HG03064 (cell line): ENCODE results near the gene CDK14.
A peak's percentile ranks its signal among the peaks of the same experiment; 100 is the strongest.
"Not testable (repeated sequence)": the region's sequence is repeated elsewhere in the genome, so short reads cannot be mapped to it uniquely, and the experiment has no call there.

Experiments used
- ATAC-seq: cut with Tn5 transposase; IDR thresholded peaks from one replicate; pipeline ENCODE4 v1.9.1; 2021; ENCODE audit warnings: low read depth; ENCODE audit not compliant: unreplicated experiment

The CDK14 gene

GRCh38 chr7:90876701-90877100 is 280.6 kb downstream of the CDK14 start:
- ATAC-seq: no peak

- no peak for ATAC-seq
Measured at GRCh38 chr7:90877201-90877600, 281.1 kb downstream of the CDK14 start.

- no peak for ATAC-seq
Measured at GRCh38 chr7:90879924-90880323, 283.8 kb downstream of the CDK14 start.

- no peak for ATAC-seq
Measured at GRCh38 chr7:90886416-90886815, 290.3 kb downstream of the CDK14 start.

- no peak for ATAC-seq
Measured at GRCh38 chr7:90889210-90889609, 293.1 kb downstream of the CDK14 start.

GRCh38 chr7:90889644-90890043 is 293.5 kb downstream of the CDK14 start:
- no peak for ATAC-seq

GRCh38 chr7:90891529-90891928 is 295.4 kb downstream of the CDK14 start:
- ATAC-seq: no peak

- peak; percentile 81 for ATAC-seq
Measured at GRCh38 chr7:90892213-90892612, 296.1 kb downstream of the CDK14 start.

GRCh38 chr7:90894122-90894521 is 298.0 kb downstream of the CDK14 start:
- ATAC-seq: no peak

- no peak for ATAC-seq
Measured at GRCh38 chr7:90896458-90896857, 300.3 kb downstream of the CDK14 start.

GRCh38 chr7:90897961-90898469 is 301.9 kb downstream of the CDK14 start:
- ATAC-seq: no peak

GRCh38 chr7:90900628-90901356 is 304.7 kb downstream of the CDK14 start:
- ATAC-seq: no peak

GRCh38 chr7:90903841-90904240 is 307.7 kb downstream of the CDK14 start:
- ATAC-seq: no peak

GRCh38 chr7:90910136-90910535 is 314.0 kb downstream of the CDK14 start:
- ATAC-seq: no peak

GRCh38 chr7:90916319-90916718 is 320.2 kb downstream of the CDK14 start:
- ATAC-seq: no peak

- no peak for ATAC-seq
Measured at GRCh38 chr7:90917539-90917938, 321.4 kb downstream of the CDK14 start.

GRCh38 chr7:90918303-90918702 is 322.2 kb downstream of the CDK14 start:
- ATAC-seq: no peak

GRCh38 chr7:90919816-90920215 is 323.7 kb downstream of the CDK14 start:
- ATAC-seq: no peak

GRCh38 chr7:90920336-90920735 is 324.2 kb downstream of the CDK14 start:
- no peak for ATAC-seq

- no peak for ATAC-seq
Measured at GRCh38 chr7:90923541-90923997, 327.4 kb downstream of the CDK14 start.

- ATAC-seq: not testable (repeated sequence)
Measured at GRCh38 chr7:90928700-90929424, 332.7 kb downstream of the CDK14 start.
